GM12878 (cell line): ENCODE measurements around the gene HTR3A.

ENCODE experiments used
- ATF2 ChIP-seq: IDR thresholded peaks from 2 replicates; pipeline ENCODE4 v1.6.1; 2012; ENCODE audit warnings: low read length, inconsistent platforms
- ATF3 ChIP-seq: IDR thresholded peaks from 2 replicates; pipeline ENCODE4 v1.6.1; 2011; ENCODE audit warnings: low read depth, mild to moderate bottlenecking, low read length, moderate library complexity, borderline replicate concordance; ENCODE audit errors: extremely low read depth
- BCL11A ChIP-seq: IDR thresholded peaks from 2 replicates; pipeline ENCODE4 v1.6.1; 2011; ENCODE audit warnings: low read depth, low read length
- CBFB ChIP-seq: IDR thresholded peaks from 2 replicates; pipeline ENCODE4 v1.6.1; 2016; ENCODE audit warnings: antibody characterized with exemption, low read depth
- CTCF ChIP-seq, 3 experiments: IDR thresholded peaks in 2 of 3; conservative IDR thresholded peaks in 1 of 3; 2 replicates each; pipeline ENCODE4 v1.5.1; 2011; ENCODE audit warnings: low read depth in 3 of 3, low read length in 3 of 3, mild to moderate bottlenecking in 3 of 3, control low read depth in 2 of 3, moderate library complexity in 2 of 3, inconsistent platforms in 1 of 3, mixed read lengths in 1 of 3; ENCODE audit not compliant: control insufficient read depth in 2 of 3, insufficient read depth in 1 of 3; ENCODE audit errors: extremely low read depth in 1 of 3
- FOS ChIP-seq: IDR thresholded peaks from 3 replicates; pipeline ENCODE4 v1.6.1; 2011; ENCODE audit warnings: borderline replicate concordance; ENCODE audit not compliant: insufficient read length; ENCODE audit errors: extremely low read depth
- FOXK2 ChIP-seq: fragments of 450-650 bp; IDR thresholded peaks from 2 replicates; pipeline ENCODE4 v1.6.1; 2017; ENCODE audit warnings: mild to moderate bottlenecking, moderate library complexity
- KDM1A ChIP-seq: fragments of 200-600 bp; sonication (generic); IDR thresholded peaks from 2 replicates; pipeline ENCODE4 v1.6.1; 2016; ENCODE audit warnings: borderline replicate concordance
- MAX ChIP-seq: IDR thresholded peaks from 2 replicates; pipeline ENCODE4 v1.6.1; 2012; ENCODE audit warnings: low read depth, low read length, improper control_type of control experiment
- RAD21 ChIP-seq: IDR thresholded peaks from 2 replicates; pipeline ENCODE4 v1.6.1; 2011; ENCODE audit warnings: mild to moderate bottlenecking, low read depth, low read length, moderate library complexity; ENCODE audit not compliant: insufficient read depth
- REST ChIP-seq: IDR thresholded peaks from 2 replicates; pipeline ENCODE4 v1.6.1; 2012; ENCODE audit warnings: mild to moderate bottlenecking, low read depth, low read length
- SUZ12 ChIP-seq: fragments of 200-600 bp; sonication (generic); IDR thresholded peaks from one replicate; pipeline ENCODE4 v1.6.1; 2018; ENCODE audit warnings: antibody characterized with exemption, mild to moderate bottlenecking; ENCODE audit not compliant: unreplicated experiment
- USF2 ChIP-seq: IDR thresholded peaks from 2 replicates; pipeline ENCODE4 v1.6.1; 2011; ENCODE audit warnings: low read depth, low read length, improper control_type of control experiment, borderline replicate concordance

GRCh38 chr11:113954235-113954634 is 20.7 kb upstream of the HTR3A start:
- TF ChIP-seq USF2: no peak
- no peak for TF ChIP-seq BCL11A
- TF ChIP-seq CTCF (IDR thresholded peaks at IDR 0.05 in 2 of 3, conservative IDR thresholded peaks at IDR 0.05 in 1 of 3; ENCODE audit: control insufficient read depth in 2 of 3, extremely low read depth in 1 of 3, insufficient read depth in 1 of 3, low read depth in 3 of 3, low read length in 3 of 3): no peak
- no peak for TF ChIP-seq FOXK2
- no peak for TF ChIP-seq ATF2
- TF ChIP-seq SUZ12: no peak
- no peak for TF ChIP-seq KDM1A
- TF ChIP-seq REST: no peak
- no peak for TF ChIP-seq MAX
- no peak for TF ChIP-seq CBFB
- no peak for TF ChIP-seq RAD21
- no peak for TF ChIP-seq FOS
- no peak for TF ChIP-seq ATF3
